C4-2B (cell line): ENCODE measurements around the gene NAT16.
A peak's percentile ranks its signal among the peaks of the same experiment; 100 is the strongest.

Source experiments
- H3K27ac ChIP-seq: fragments of 450-650 bp; 2 replicates; pipeline ENCODE4 v1.5.1; 2017
- ZFX ChIP-seq: fragments of 450-650 bp; IDR thresholded peaks from 2 replicates; pipeline ENCODE4 v1.6.1; 2017
- TF ChIP-seq, protein P1 (sequence below): fragments of 450-650 bp; conservative IDR thresholded peaks from 2 replicates; pipeline ENCODE4 v1.5.1; 2017; ENCODE audit warnings: mild to moderate bottlenecking

The NAT16 gene

DNA sequence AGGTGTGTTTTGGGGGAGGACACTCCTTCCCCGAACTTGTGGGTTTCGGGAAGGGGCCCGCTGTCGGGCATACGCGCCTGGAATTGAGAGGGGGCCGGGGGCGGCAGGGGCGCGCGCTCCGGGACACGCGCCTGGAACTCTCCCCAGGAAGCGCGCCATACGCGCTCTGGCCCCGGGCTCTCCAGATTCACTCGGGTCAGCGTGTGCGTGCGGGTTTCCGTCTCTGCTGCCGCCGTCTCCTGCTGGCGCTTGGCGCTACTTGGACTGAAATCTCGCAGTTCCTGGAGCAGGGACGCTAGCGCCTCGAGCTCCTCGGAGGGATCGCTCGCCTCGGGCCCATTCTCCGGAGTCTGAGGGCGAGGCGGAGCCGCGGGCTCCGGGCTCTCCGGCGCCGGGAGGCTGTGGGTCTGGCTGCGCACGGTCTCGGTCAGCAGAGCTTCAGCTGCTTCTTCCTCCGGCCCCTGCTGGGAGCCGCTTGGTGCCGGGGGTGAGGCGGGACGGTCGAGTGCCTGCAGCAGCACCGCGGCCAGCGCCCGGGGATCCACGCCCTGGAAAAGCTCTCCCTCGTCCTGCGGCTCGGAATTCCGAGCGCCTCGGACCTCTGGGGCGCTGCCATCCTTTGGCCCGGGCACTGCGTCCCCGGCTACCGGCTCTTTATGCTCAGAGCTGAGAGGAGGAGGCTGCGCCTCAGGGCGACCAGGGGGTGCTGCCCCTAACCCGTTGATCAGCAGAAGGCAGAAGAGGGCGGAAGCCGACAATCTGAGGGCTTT lies 15.8 kb downstream of the NAT16 start:
- TF ChIP-seq, protein P1, sequence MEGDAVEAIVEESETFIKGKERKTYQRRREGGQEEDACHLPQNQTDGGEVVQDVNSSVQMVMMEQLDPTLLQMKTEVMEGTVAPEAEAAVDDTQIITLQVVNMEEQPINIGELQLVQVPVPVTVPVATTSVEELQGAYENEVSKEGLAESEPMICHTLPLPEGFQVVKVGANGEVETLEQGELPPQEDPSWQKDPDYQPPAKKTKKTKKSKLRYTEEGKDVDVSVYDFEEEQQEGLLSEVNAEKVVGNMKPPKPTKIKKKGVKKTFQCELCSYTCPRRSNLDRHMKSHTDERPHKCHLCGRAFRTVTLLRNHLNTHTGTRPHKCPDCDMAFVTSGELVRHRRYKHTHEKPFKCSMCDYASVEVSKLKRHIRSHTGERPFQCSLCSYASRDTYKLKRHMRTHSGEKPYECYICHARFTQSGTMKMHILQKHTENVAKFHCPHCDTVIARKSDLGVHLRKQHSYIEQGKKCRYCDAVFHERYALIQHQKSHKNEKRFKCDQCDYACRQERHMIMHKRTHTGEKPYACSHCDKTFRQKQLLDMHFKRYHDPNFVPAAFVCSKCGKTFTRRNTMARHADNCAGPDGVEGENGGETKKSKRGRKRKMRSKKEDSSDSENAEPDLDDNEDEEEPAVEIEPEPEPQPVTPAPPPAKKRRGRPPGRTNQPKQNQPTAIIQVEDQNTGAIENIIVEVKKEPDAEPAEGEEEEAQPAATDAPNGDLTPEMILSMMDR: no peak
- TF ChIP-seq ZFX: no peak

DNA sequence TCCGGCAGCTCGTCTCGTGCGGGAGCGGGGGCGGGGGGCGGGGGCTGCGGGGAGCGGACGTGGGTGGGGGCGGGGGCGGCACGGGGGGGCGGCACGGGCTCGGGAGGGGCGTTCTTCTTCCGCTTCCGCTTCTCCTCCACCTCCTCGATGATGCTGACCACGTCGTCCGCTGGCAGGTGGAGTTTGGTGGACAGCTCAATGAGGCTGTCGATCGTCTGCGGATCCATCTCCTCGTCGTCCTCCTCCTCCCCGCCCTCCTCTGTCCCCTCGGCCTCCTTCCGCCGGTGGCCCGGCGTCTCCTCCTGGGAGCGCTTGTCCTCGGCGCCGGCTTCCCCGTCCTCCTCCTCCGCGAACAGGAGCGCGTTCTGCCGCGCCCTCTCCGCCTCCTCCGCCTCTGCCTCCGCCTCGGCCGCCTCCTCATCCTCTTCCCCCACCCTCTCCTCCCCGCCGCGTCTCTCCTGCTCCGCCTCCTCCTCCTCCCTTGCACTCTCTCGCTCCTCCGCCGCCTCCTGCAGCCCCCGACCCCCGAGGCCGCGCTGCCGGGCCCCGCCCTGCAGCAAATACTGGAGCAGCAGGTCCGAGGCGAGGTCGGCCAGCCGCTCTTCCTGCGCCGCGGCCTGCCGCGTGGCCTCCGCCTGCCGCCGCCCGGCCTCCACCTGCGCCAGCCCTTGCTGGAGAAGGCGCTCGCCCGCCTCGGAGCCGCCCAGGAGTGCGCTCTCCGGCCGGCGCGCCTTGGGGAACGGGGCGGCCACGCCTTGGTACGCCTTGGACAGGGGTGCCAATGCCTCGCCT lies 16.6 kb downstream of the NAT16 start:
- peak overlapping the region; percentile 80 for H3K27ac ChIP-seq
- TF ChIP-seq, protein P1: no peak
- no peak; the same call in 1 of the 2 replicates for TF ChIP-seq ZFX

More for the DNA sequence above, 15.8 kb downstream of the NAT16 start:
- peak overlapping the region; percentile 80 for H3K27ac ChIP-seq

DNA sequence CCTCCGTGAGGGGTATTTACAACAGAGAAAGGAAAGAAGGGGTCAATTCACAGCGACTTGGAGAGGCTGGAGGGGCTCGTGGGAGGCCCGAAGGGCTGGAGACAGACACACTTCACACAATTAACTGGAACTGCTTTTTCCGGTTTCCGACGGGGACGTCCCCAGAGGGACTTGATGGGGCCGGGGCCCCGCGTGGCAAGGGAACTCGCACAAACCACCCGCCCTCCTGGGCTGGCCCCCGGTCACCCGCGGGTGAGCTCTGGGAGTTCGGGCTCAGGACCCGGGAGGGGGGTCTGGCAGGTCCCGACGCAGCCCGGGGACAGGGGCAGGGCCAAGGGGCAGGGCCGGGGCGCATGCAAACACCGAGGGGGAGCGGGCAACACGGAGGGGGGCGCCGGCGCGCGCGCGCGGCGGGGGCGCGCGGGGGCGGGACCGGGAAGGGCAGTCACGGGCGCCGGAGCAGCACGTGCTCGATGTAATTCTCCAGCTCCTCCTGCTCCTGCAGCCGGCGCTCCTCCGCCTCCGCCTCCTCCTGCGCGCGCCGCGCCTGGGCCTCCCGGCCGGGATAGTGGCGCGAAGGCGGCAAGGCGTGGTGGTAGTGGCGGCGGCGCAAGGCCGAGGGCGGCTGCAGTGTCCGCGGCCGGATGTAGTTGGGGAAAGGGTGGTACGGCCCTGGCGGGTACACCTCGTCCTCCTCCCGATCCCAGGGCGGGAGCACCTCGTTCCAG lies 17.4 kb downstream of the NAT16 start:
- TF ChIP-seq, protein P1: no peak
- peak; percentile 57; the same call in 1 of the 2 replicates for TF ChIP-seq ZFX
- peak overlapping the region; percentile 80 for H3K27ac ChIP-seq

DNA sequence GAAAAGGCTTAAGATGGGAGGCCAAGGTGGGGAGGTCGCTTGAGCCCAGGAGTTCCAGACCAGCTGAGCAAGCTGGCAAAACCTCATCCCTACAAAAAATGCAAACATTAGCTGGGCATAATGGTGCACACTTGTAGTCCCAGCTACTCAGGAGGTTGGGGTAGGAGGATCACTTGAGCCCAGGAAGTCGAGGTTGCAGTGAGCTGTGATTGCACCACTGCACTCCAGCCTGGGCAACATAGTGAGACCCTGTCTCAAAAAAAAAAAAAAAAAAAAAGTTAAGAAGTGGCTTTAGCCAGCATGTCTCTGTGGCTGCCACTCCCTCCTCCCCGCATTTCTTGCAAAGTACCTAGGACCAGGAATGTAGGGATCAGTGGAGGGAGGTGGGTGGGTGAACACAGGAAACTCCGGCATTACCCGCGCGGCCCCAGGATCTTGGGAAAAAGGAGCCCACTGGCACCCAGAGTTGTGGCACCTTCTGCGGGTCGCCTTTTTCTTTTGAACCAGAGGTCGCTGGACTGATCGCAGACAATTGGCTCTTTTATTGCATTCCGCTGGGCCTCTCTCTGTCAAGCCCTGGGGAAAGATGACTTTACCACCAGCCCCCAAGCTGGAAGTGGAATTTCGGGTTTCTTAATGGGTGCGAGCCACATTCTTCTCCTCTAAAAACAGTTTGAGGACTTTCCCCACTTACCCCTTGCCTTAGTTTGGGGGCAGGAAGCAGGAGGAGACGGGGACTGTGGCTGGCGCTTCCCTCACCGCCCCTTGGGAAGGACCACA lies 18.2 kb downstream of the NAT16 start:
- H3K27ac ChIP-seq: peak overlapping the region; percentile 80

DNA sequence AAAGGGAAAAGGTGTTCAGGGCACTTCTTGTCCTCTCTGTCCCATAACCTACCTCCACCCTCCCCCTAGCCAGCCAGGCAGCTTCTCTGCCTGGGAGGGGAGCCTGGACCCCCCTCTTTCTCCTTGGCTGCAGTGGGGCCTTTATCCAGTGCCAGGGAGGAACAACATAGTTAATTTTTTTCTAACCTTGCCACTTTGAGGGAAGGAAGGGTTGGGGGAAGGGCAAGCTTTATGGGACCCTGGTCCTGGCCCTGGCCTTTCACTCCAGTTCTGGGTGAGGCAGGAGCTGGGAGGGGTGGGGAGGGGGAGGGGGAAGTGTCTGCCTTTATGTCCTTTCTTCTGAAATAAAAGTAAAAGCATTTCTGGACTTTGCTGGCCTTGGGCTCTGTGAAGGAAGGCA lies 19.2 kb downstream of the NAT16 start:
- no peak overlapping the region for H3K27ac ChIP-seq
- TF ChIP-seq ZFX: no peak
- TF ChIP-seq, protein P1: no peak

More for the DNA sequence above, 18.2 kb downstream of the NAT16 start:
- no peak for TF ChIP-seq ZFX
- TF ChIP-seq, protein P1: no peak

DNA sequence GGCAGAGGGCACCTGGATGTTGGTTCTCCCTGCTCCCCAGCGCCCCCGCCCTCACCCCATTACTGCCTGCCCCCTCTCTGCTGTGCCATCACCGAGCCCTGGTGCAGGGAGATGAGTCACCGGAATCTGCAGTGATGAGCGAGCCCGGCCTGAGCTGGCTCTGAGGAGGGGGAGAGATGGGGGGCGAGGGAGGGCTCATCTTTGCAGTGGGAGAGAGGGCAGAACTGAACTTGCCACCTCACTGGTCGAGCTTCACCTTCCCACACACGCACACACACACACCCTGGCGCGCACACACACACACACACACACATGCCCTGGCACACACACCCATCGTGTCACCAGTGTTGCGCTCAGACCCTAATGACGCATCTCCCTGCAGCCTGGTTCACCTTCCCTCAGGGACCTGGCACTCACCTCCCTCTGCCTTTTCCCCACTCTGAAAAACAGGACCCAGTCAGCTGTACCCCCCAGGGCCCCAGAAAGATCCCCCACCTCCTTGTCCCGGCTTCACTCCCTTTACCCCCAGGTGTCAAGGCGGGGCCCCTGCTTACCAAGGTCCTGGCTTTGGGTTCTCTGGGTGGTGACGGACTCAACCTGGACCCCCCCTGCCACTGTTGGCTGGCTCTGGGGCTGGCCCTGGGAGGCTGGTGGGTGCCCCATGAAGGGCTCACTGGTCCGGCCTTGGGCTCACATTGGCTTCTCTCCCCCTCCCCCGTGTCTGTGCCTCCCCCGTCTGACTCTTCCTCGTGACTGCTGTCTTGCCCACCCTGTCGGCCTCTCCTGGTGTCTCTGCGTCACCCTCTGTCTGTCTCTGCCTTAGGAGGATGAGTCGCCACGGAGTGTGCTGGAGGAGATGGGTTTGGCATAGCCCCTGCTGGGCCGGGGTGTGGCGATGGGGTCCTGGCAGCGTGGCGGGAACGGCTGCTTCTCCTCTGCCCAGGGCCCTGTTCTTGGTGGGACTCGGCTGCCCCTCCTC lies 20.1 kb downstream of the NAT16 start:
- no peak overlapping the region for H3K27ac ChIP-seq
- no peak for TF ChIP-seq ZFX
- TF ChIP-seq, protein P1: no peak
